Left lung (tissue), 10 donors: ENCODE measurements around the gene CTSE. TPM values are rescaled to one million over a fixed set of nuclear protein-coding genes. Genes with fewer than 3 reads are reported as not detected.

Source experiments
- ATAC-seq: fragments of 200-7000 bp; cut with Tn5 transposase; one replicate; pipeline ENCODE4 v1.9.1; 2020; ENCODE audit warnings: moderate library complexity
- DNase-seq, 4 donors: peaks; one replicate each; pipeline ENCODE4 v3.0.0-alpha.2; 2013 to 2020
- H3K27ac ChIP-seq, 2 donors: fragments of 200-600 bp; sonication (generic) in 1 of 2; one replicate each; pipeline versions ENCODE4 v1.5.0 to v1.8.0; 2020 to 2021
- H3K27me3 ChIP-seq, 2 donors: fragments of 200-600 bp; sonication (generic) in 1 of 2; one replicate each; pipeline versions ENCODE4 v1.5.0 to v1.8.0; 2020 to 2021
- H3K36me3 ChIP-seq, 2 donors: fragments of 200-600 bp; sonication (generic) in 1 of 2; one replicate each; pipeline versions ENCODE4 v1.5.0 to v1.8.0; 2020 to 2021
- H3K4me1 ChIP-seq, 2 donors: fragments of 200-600 bp; one replicate each; pipeline ENCODE4 v1.8.0; 2021
- H3K4me3 ChIP-seq, 2 donors: fragments of 200-600 bp; sonication (generic) in 1 of 2; one replicate each; pipeline versions ENCODE4 v1.5.0 to v1.8.0; 2020 to 2021; ENCODE audit warnings: mild to moderate bottlenecking in 1 of 2
- H3K9me3 ChIP-seq, 2 donors: fragments of 200-600 bp; sonication (generic) in 1 of 2; one replicate each; pipeline versions ENCODE4 v1.5.0 to v1.8.0; 2020 to 2021
- intact Hi-C, 2 donors: fragments of 100-400 bp; cut with DNase I; formaldehyde crosslinking; loops; one replicate each; pipeline versions ENCODE4 v1.11.2 to v1.14.2; 2022
- polyA plus RNA-seq, 6 donors: library from polyadenylated mRNA; unstranded; fragments of 120-200 nt; gene quantifications; one replicate each; pipeline ENCODE4 v1.2.1, GENCODE V29; 2013; ENCODE audit not compliant: insufficient read length in 6 of 6
- total RNA-seq, 2 donors: library from RNA; stranded (reverse); fragmentation: NEBNext Ultra II Directional; extraction: Animal tissue kit (Norgen Biotek cat#: 25700); gene quantifications; one replicate each; pipeline ENCODE4 v1.2.1, GENCODE V29; 2021
- TF ChIP-seq, protein P1 (sequence below), 2 donors: fragments of 200-600 bp; sonication (generic) in 1 of 2; IDR thresholded peaks; one replicate each; pipeline versions ENCODE4 v1.5.0 to v1.8.0; 2021; ENCODE audit warnings: antibody characterized with exemption in 2 of 2
- donor health status: DM: no; HTN: yes; CAD: no.
- donor health status: DM: no; HTN: no; CAD: no.

Gene CTSE
- total and polyA plus RNA-seq, 8 donors = 0.35 to 624 (median 0.62) TPM

DNA sequence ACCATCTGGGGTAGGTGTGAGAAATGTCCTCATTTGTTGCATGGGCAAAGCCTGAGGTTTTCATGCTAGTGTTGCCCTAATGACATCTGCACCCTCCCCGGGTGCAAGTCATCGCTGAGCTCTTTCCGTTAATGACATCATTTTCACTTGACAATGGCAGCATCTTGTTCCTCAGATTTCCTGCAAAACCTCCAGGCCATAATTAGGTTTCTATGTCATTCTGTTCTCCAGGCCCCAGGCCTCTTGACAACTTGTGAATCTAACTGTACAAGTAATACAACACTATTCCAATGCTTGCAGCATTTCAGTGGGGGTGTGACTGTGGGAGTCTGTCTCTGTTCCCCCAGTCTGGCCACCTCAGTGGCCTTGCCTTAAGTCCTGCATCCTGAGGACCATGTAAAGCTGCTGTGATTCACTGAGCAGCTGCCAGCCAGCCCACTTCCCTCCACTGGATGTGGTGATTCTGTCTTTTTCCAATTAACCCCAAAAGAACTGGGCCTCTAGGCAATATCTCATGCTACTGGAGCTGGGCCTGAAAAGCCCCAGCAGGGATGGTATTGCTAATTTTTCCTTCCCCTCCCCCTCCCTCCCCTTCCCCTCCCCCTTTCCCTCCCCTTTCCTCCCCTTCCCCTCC is 43.3 kb downstream of the CTSE start:
- DNase-seq = peak in 1 of 4 donors; percentile 0
- Histone ChIP-seq H3K27ac (no peak overlapping the region), H3K9me3 (no peaks in the 10 kb centered on the region), H3K4me3 (no peak overlapping the region), H3K36me3 (no peaks in the 10 kb centered on the region), H3K27me3 (no peaks in the 10 kb centered on the region), H3K4me1 (peaks cover 4 to 7% of the 10 kb centered on the region in 2 donors)
- no peak for ATAC-seq
- TF ChIP-seq, protein P1, sequence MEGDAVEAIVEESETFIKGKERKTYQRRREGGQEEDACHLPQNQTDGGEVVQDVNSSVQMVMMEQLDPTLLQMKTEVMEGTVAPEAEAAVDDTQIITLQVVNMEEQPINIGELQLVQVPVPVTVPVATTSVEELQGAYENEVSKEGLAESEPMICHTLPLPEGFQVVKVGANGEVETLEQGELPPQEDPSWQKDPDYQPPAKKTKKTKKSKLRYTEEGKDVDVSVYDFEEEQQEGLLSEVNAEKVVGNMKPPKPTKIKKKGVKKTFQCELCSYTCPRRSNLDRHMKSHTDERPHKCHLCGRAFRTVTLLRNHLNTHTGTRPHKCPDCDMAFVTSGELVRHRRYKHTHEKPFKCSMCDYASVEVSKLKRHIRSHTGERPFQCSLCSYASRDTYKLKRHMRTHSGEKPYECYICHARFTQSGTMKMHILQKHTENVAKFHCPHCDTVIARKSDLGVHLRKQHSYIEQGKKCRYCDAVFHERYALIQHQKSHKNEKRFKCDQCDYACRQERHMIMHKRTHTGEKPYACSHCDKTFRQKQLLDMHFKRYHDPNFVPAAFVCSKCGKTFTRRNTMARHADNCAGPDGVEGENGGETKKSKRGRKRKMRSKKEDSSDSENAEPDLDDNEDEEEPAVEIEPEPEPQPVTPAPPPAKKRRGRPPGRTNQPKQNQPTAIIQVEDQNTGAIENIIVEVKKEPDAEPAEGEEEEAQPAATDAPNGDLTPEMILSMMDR (IDR thresholded peaks at IDR 0.05) = no peak
- intact Hi-C loops = loop anchor here (10.0 kb wide), 1 partner anchor 124 kb away; no protein-coding TSS in a partner anchor

DNA sequence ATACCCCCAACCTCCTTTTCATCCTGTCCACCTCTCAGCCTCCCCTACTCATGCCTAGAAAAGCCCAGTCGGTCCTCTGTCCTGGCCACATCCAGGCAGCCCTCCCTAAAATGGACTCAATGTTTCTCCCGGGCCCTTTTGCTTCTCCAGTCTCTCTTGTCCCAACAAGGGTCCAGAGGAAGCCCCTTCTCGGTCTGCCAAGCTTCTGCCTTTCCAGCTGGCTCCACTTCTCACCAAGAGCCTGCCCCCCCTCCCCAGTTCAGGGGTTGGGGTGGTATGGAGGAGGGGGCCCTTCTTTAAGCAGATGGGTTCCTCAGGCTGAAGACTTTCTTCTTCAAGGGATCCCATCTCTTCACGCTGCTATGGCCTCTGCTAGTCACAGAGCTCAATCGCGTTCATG is 44.4 kb downstream of the CTSE start:
- TF ChIP-seq, protein P1 (IDR thresholded peaks at IDR 0.05) = no peak
- peaks cover 4 to 6% of the 10 kb centered on the region in 2 donors for H3K4me1 ChIP-seq
- H3K27me3 ChIP-seq = no peaks in the 10 kb centered on the region
- no peak overlapping the region for H3K27ac ChIP-seq
- ATAC-seq (no peak), DNase-seq (peak in 1 of 4 donors; percentile 18)
- H3K36me3 ChIP-seq = no peaks in the 10 kb centered on the region
- intact Hi-C loops = loop anchor here in 1 of 2 donors (2.0 to 5.0 kb wide), 2 partner anchors 60 to 187 kb away; no protein-coding TSS in a partner anchor
- no peak overlapping the region for H3K4me3 ChIP-seq
- no peaks in the 10 kb centered on the region for H3K9me3 ChIP-seq

DNA sequence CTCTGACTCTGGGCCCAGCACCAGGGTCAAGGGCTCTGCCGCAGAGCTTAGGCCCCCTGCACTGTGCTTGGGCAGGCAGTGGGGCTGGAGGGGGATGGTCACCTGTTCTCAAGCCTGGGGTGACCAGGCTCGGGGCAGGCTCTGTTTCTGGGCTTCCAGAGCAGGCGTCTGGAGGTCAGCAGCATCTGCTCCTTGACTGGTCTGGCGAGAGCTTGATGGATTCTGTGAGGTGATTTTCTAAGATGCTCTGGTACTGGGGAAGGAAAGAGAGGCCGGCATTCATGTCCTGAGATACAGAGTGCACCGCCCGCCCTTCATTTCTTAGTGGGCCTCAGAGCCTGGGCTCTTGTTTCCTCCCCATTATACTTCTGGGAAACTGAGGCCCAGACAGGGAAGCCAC is 45.0 kb downstream of the CTSE start:
- DNase-seq (no peak), ATAC-seq (no peak)
- TF ChIP-seq, protein P1 (IDR thresholded peaks at IDR 0.05) = no peak
- Histone ChIP-seq H3K27ac (no peak overlapping the region), H3K4me3 (no peak overlapping the region), H3K4me1 (peaks cover 0 to 4% of the 10 kb centered on the region in 2 donors), H3K36me3 (no peaks in the 10 kb centered on the region), H3K9me3 (no peaks in the 10 kb centered on the region), H3K27me3 (no peaks in the 10 kb centered on the region)
- intact Hi-C loops = loop anchor here in 1 of 2 donors (2.0 to 5.0 kb wide), 2 partner anchors 60 to 186 kb away; no protein-coding TSS in a partner anchor

DNA sequence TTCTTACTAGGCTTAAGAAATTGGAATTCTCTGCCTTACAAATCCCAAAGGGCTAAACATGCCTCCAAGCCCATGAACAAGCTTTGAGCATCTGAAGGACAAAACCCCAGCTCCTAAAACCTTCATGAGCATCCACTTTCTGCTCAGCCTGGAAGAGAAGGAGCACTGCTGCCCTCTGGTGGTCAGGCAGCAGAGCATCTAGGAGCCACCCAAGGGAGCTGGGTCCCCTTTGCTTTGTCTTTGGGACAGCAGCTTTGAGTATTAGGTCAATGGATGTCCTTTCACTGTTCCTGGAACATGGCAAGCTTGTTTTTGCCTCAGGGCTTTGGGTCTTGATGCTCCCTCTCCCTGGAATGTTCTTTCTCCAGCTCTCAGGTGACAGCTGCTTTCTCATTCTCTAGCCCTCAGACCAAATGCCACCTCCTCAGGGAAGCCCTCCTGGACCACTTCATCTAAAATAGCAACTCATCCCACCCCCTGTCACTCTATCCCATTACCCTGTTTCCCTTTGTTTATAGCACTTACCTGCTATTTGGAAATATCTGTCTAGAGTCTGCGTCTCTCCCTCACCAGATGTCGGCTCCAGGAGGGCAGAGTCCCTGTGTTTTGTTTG is 46.2 kb downstream of the CTSE start:
- no peaks in the 10 kb centered on the region for H3K36me3 ChIP-seq
- no peak overlapping the region for H3K4me3 ChIP-seq
- ATAC-seq (peak; percentile 92), DNase-seq (peak; percentile 69 to 85 (median 82))
- H3K27ac ChIP-seq = no peak overlapping the region
- H3K4me1 ChIP-seq = peaks cover 0 to 4% of the 10 kb centered on the region in 2 donors
- TF ChIP-seq, protein P1 (IDR thresholded peaks at IDR 0.05) = peak; percentile 97 to 98
- no peaks in the 10 kb centered on the region for H3K27me3 ChIP-seq
- no peaks in the 10 kb centered on the region for H3K9me3 ChIP-seq
- intact Hi-C loops = loop anchor here in 1 of 2 donors (2.0 to 5.0 kb wide), 2 partner anchors 59 to 185 kb away; no protein-coding TSS in a partner anchor
